GM23338 (cell line): ENCODE results near the gene S100Z.

Source experiments
- CREB1 ChIP-seq: fragments of 250-450 bp; sonication (Bioruptor Pico); IDR thresholded peaks from 2 replicates; pipeline ENCODE4 v1.5.0; 2020; ENCODE audit warnings: low read depth, mild to moderate bottlenecking, moderate library complexity
- EZH2 ChIP-seq: fragments of 200-600 bp; sonication (generic); IDR thresholded peaks from one replicate; pipeline ENCODE4 v1.8.0; 2017; ENCODE audit warnings: antibody characterized with exemption, mild to moderate bottlenecking, low read depth; ENCODE audit not compliant: unreplicated experiment
- STAT1 ChIP-seq: IDR thresholded peaks from one replicate; pipeline ENCODE4 v1.6.1; 2016; ENCODE audit warnings: antibody characterized with exemption; ENCODE audit not compliant: unreplicated experiment
- TF ChIP-seq, protein P1 (sequence below), 2 experiments: fragments of 200-600 bp in 1 of 2; sonication (generic) in 1 of 2; conservative IDR thresholded peaks; 2 replicates each; pipeline versions ENCODE4 v1.5.1 to v1.6.1; 2016 to 2017; ENCODE audit warnings: antibody characterized with exemption in 2 of 2, low read depth in 2 of 2, mild to moderate bottlenecking in 2 of 2, moderate library complexity in 1 of 2

DNA sequence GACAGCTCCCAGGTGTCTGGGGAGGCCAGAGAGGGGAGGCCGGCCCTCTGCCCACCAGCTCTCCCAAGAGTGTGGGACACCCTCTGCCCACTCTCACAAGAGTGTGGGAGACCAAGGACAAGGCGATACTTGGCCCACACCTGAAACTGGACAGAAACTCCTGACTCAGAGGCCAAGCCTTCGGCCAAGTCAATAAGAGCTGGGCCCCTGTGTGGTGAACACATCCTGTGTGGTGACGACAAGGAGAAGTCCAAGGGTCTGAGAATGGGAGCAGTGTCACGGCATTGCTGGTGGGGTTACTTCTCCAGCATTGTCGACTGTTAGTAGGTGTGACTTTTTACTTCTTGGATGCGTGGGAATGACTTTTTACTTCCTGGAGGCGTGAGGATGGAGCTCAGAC lies 45.5 kb upstream of the S100Z start:
- TF ChIP-seq, protein P1, sequence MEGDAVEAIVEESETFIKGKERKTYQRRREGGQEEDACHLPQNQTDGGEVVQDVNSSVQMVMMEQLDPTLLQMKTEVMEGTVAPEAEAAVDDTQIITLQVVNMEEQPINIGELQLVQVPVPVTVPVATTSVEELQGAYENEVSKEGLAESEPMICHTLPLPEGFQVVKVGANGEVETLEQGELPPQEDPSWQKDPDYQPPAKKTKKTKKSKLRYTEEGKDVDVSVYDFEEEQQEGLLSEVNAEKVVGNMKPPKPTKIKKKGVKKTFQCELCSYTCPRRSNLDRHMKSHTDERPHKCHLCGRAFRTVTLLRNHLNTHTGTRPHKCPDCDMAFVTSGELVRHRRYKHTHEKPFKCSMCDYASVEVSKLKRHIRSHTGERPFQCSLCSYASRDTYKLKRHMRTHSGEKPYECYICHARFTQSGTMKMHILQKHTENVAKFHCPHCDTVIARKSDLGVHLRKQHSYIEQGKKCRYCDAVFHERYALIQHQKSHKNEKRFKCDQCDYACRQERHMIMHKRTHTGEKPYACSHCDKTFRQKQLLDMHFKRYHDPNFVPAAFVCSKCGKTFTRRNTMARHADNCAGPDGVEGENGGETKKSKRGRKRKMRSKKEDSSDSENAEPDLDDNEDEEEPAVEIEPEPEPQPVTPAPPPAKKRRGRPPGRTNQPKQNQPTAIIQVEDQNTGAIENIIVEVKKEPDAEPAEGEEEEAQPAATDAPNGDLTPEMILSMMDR (conservative IDR thresholded peaks at IDR 0.05; ENCODE audit: low read depth in 2 of 2): no peak
- TF ChIP-seq CREB1 (CRISPR knock-in tag) (no peak), STAT1 (no peak), EZH2 (no peak)
